Measurements from ENCODE around the gene JMJD1C. TPM values are rescaled to one million over a fixed set of nuclear protein-coding genes. Genes with fewer than 3 reads are reported as not detected.

Gene JMJD1C
- total and polyA plus RNA-seq, 10 of the 15 experiments (the other 5 are each of a cell fraction or from before 2014, with no cell fraction given) = 31.2 to 83.3 (median 49.5) TPM

- TF ChIP-seq SUPT20H (IDR thresholded peaks at IDR 0.05; ENCODE audit: borderline replicate concordance, control insufficient read depth, low read depth, low read length) (no peak), CEBPB (IDR thresholded peaks at IDR 0.05; ENCODE audit: borderline replicate concordance in 1 of 2, low read depth in 2 of 2, low read length in 2 of 2) (no peak)
Observed at GRCh38 chr10:63268798-63269503, 196.8 kb downstream of the JMJD1C start (continued).

- H3K27me3 ChIP-seq (replicated peaks in 1 of 2; ENCODE audit: control insufficient read depth in 2 of 2, insufficient read depth in 2 of 2, low read length in 1 of 2) = no peaks in the 10 kb centered on the region
- H3K79me2 ChIP-seq (ENCODE audit: control insufficient read depth, insufficient read depth, low read length) = peaks cover 78% of the 10 kb centered on the region
- ChIA-PET SMC1A (ENCODE audit: uncharacterized antibody, unreplicated experiment) (interaction anchor here (0.6 to 6.8 kb wide), 25 partner anchors 10 to 363 kb away, joined by 3 to 68 read pairs (median 5); partner anchors contain the start of gene REEP3), CTCF (interaction anchor here (0.8 to 5.9 kb wide), 12 partner anchors 11 to 452 kb away, joined by 3 to 33 read pairs (median 8); no protein-coding TSS in a partner anchor), RAD21 (ENCODE audit: unreplicated experiment) (interaction anchor here (0.6 to 4.6 kb wide), 30 partner anchors 10 to 450 kb away, joined by 3 to 67 read pairs (median 5); no protein-coding TSS in a partner anchor), POLR2A (interaction anchor here (0.7 to 2.8 kb wide), 15 partner anchors 9 to 740 kb away, joined by 3 to 15 read pairs (median 6); no protein-coding TSS in a partner anchor)
- H2AFZ ChIP-seq (ENCODE audit: control insufficient read depth, low read depth, low read length) = no peak overlapping the region; the same call in 1 of the 2 replicates
- no peaks in the 10 kb centered on the region for H3K36me3 ChIP-seq (ENCODE audit: control insufficient read depth in 2 of 2, insufficient read depth in 2 of 2, low read length in 1 of 2)
- DNase-seq (ENCODE audit: low read depth, low spot score) (no peak), FAIRE-seq (no peak), ATAC-seq (no peak)
- peak overlapping the region; percentile 53; the same call in 1 of the 2 replicates for H3K4me2 ChIP-seq (ENCODE audit: control insufficient read depth, insufficient read depth)
- H3K27ac ChIP-seq (ENCODE audit: control insufficient read depth, insufficient read depth) = peak overlapping the region; percentile 80
- intact Hi-C loops (cut with micrococcal nuclease; ENCODE audit: unreplicated experiment) (loop anchor here (2.0 to 5.0 kb wide), 4 partner anchors 19 to 254 kb away; partner anchors contain the start of genes JMJD1C and REEP3), in situ Hi-C loops (cut with MboI) (no loop called here)
- no TSS peak for BruUV-seq (replicated peaks)
- 0% methylated on average over 3 of the region's 3 CpGs for WGBS (ENCODE audit: insufficient coverage, insufficient replicate concordance, low lambda C conversion rate, missing lambda C conversion rate)
- H3K4me1 ChIP-seq (ENCODE audit: control insufficient read depth, insufficient read depth, low read length) = peaks cover 18% of the 10 kb centered on the region
- TF ChIP-seq MLLT1 (IDR thresholded peaks at IDR 0.05) (peak; percentile 60; the same call in 1 of the 2 replicates), PAX8 (IDR thresholded peaks at IDR 0.05) (0 out of 2 replicates have a peak, but pooled peaks have one; percentile 17), NBN (IDR thresholded peaks at IDR 0.05) (peak; percentile 14; the same call in 1 of the 2 replicates), CHD1 (IDR thresholded peaks at IDR 0.05; ENCODE audit: low read depth, low read length) (peak; percentile 30; the same call in 1 of the 2 replicates), ZNF384 (IDR thresholded peaks at IDR 0.05; ENCODE audit: borderline replicate concordance, low read depth, low read length) (peak; percentile 65), ESRRA (IDR thresholded peaks at IDR 0.05; ENCODE audit: low read length) (no peak), PBX3 (IDR thresholded peaks at IDR 0.05; ENCODE audit: insufficient replicate concordance, low read depth, low read length) (no peak), CEBPB (IDR thresholded peaks at IDR 0.05; ENCODE audit: borderline replicate concordance in 1 of 2, low read depth in 2 of 2, low read length in 2 of 2) (no peak)
- H4K20me1 ChIP-seq (ENCODE audit: control insufficient read depth, insufficient read depth) = no peaks in the 10 kb centered on the region
- peak overlapping the region; percentile 91 for H3K4me3 ChIP-seq
- H3K9me3 ChIP-seq (replicated peaks; ENCODE audit: control insufficient read depth, insufficient read depth, low read length) = no peaks in the 10 kb centered on the region
- H3K9ac ChIP-seq (ENCODE audit: control insufficient read depth, insufficient read depth, low read length) = peak overlapping the region; percentile 84
Observed at GRCh38 chr10:63268149-63268797, 197.5 kb downstream of the JMJD1C start.

Measured in GM12878 (cell line).